WERI-Rb-1 (cell line): ENCODE results near the gene SH3BP5.

Source experiments
- DNase-seq: peaks from one replicate; pipeline ENCODE4 v3.0.0-alpha.2; 2020
- H3K27ac ChIP-seq: fragments of 250-450 bp; sonication (Bioruptor Pico); 2 replicates; pipeline ENCODE4 v1.5.1; 2020; ENCODE audit warnings: mild to moderate bottlenecking, moderate library complexity
- H3K27me3 ChIP-seq: fragments of 250-450 bp; sonication (Bioruptor Pico); 2 replicates; pipeline ENCODE4 v1.5.1; 2021; ENCODE audit warnings: mild to moderate bottlenecking, low read depth, moderate library complexity; ENCODE audit not compliant: insufficient read depth, severe bottlenecking
- H3K36me3 ChIP-seq: fragments of 250-450 bp; sonication (Bioruptor Pico); 2 replicates; pipeline ENCODE4 v1.5.1; 2020; ENCODE audit warnings: mild to moderate bottlenecking, moderate library complexity
- H3K4me3 ChIP-seq: 2 replicates; pipeline ENCODE4 v1.5.1; 2011; ENCODE audit warnings: low read depth, mild to moderate bottlenecking, control low read depth, low read length
- H3K9me3 ChIP-seq: fragments of 250-450 bp; sonication (Bioruptor Pico); 2 replicates; pipeline ENCODE4 v1.5.1; 2021; ENCODE audit warnings: mild to moderate bottlenecking, moderate library complexity; ENCODE audit not compliant: severe bottlenecking
- TF ChIP-seq, protein P1 (sequence below): IDR thresholded peaks from 2 replicates; pipeline ENCODE4 v1.5.1; 2011; ENCODE audit warnings: low read depth, mild to moderate bottlenecking, control low read depth, inconsistent platforms, low read length

Gene SH3BP5

GRCh38 chr3:15279671-15280402 lies 52.5 kb downstream of the SH3BP5 start:
- TF ChIP-seq, protein P1, sequence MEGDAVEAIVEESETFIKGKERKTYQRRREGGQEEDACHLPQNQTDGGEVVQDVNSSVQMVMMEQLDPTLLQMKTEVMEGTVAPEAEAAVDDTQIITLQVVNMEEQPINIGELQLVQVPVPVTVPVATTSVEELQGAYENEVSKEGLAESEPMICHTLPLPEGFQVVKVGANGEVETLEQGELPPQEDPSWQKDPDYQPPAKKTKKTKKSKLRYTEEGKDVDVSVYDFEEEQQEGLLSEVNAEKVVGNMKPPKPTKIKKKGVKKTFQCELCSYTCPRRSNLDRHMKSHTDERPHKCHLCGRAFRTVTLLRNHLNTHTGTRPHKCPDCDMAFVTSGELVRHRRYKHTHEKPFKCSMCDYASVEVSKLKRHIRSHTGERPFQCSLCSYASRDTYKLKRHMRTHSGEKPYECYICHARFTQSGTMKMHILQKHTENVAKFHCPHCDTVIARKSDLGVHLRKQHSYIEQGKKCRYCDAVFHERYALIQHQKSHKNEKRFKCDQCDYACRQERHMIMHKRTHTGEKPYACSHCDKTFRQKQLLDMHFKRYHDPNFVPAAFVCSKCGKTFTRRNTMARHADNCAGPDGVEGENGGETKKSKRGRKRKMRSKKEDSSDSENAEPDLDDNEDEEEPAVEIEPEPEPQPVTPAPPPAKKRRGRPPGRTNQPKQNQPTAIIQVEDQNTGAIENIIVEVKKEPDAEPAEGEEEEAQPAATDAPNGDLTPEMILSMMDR = no peak
- DNase-seq = no peak
- Histone ChIP-seq H3K27me3 (no peaks in the 10 kb centered on the region), H3K4me3 (no peak overlapping the region), H3K27ac (no peak overlapping the region), H3K9me3 (no peaks in the 10 kb centered on the region), H3K36me3 (0 out of 2 replicates have a peak, but pooled peaks cover 4% of the 10 kb centered on the region)

GRCh38 chr3:15279205-15279604 lies 53.2 kb downstream of the SH3BP5 start:
- Histone ChIP-seq H3K4me3 (no peak overlapping the region), H3K27ac (no peak overlapping the region), H3K9me3 (no peaks in the 10 kb centered on the region), H3K27me3 (no peaks in the 10 kb centered on the region), H3K36me3 (0 out of 2 replicates have a peak, but pooled peaks cover 4% of the 10 kb centered on the region)
- TF ChIP-seq, protein P1 = no peak
- no peak for DNase-seq

- Histone ChIP-seq H3K27me3 (no peaks in the 10 kb centered on the region), H3K4me3 (no peak overlapping the region), H3K9me3 (no peaks in the 10 kb centered on the region), H3K27ac (no peak overlapping the region), H3K36me3 (peaks cover 8% of the 10 kb centered on the region)
- DNase-seq = no peak
- TF ChIP-seq, protein P1 = no peak
Observed at GRCh38 chr3:15277861-15278500, 54.4 kb downstream of the SH3BP5 start.

- peaks cover 8% of the 10 kb centered on the region for H3K36me3 ChIP-seq
- H3K9me3 ChIP-seq = no peaks in the 10 kb centered on the region
- DNase-seq = no peak
- no peak overlapping the region for H3K4me3 ChIP-seq
- H3K27me3 ChIP-seq = no peaks in the 10 kb centered on the region
- no peak overlapping the region for H3K27ac ChIP-seq
- TF ChIP-seq, protein P1 = no peak
Observed at GRCh38 chr3:15276028-15276724, 56.2 kb downstream of the SH3BP5 start.

DNA sequence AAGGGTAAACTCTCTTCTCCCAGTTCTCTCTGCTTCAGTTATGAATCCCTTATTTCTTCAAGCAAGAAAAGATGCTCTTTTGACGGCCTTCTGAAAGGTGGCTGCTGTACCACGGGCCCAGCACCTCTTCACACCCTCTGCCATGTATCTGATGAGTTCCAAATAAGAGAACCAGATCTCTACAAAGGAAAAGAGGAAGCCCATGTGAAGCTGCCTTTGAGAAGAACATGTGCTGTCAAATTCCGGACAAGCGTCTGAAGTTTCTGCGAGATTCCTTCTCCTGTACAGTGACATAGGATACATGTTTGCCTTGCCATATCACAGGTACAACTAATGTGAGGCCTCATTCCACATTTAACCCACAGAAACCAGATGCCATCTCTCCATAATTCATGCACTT lies 59.2 kb downstream of the SH3BP5 start:
- no peak overlapping the region for H3K4me3 ChIP-seq
- no peak for DNase-seq
- TF ChIP-seq, protein P1 = no peak
- no peaks in the 10 kb centered on the region for H3K9me3 ChIP-seq
- no peaks in the 10 kb centered on the region for H3K27me3 ChIP-seq
- no peak overlapping the region for H3K27ac ChIP-seq
- peaks cover 22% of the 10 kb centered on the region for H3K36me3 ChIP-seq
